Midbrain (tissue), 1 donor: Measurements from ENCODE around the gene JPT1.
"Not testable (repeated sequence)": the region's sequence is repeated elsewhere in the genome, so short reads cannot be mapped to it uniquely, and the experiment has no call there.

Experiments used
- DNase-seq: peaks from one replicate; lab custom pipeline; 2025; lab: John Stamatoyannopoulos, UW

The JPT1 gene

GRCh38 chr17:75154195-75155106, at the start of gene JPT1:
JPT1 (minus strand) TSS chr17:75154512; CDS start chr17:75154397, 115 bp downstream.
- peak; percentile 99 for DNase-seq

- no peak for DNase-seq
Observed at GRCh38 chr17:75199886-75200618, 45.7 kb upstream of the JPT1 start.

GRCh38 chr17:75194879-75195278, 40.6 kb upstream of the JPT1 start:
- no peak for DNase-seq

- DNase-seq: no peak
Observed at GRCh38 chr17:75191584-75191983, 37.3 kb upstream of the JPT1 start.

GRCh38 chr17:75188614-75189013, 34.3 kb upstream of the JPT1 start:
- no peak for DNase-seq

- no peak for DNase-seq
Observed at GRCh38 chr17:75183999-75184884, 29.9 kb upstream of the JPT1 start.

GRCh38 chr17:75182569-75183436, 28.5 kb upstream of the JPT1 start, which contains the start of gene SUMO2:
SUMO2 (minus strand) TSS chr17:75182959; CDS start chr17:75182834, 125 bp downstream.
- peak; percentile 92 for DNase-seq

- DNase-seq: no peak
Observed at GRCh38 chr17:75182319-75182568, 27.9 kb upstream of the JPT1 start.

- DNase-seq: peak; percentile 22
Observed at GRCh38 chr17:75181608-75182318, 27.5 kb upstream of the JPT1 start.

GRCh38 chr17:75181110-75181509, 26.8 kb upstream of the JPT1 start:
- DNase-seq: no peak

GRCh38 chr17:75178453-75178852, 24.1 kb upstream of the JPT1 start:
- no peak for DNase-seq

- no peak for DNase-seq
Observed at GRCh38 chr17:75176625-75177024, 22.3 kb upstream of the JPT1 start.

- DNase-seq: no peak
Observed at GRCh38 chr17:75174996-75175395, 20.7 kb upstream of the JPT1 start.

- no peak for DNase-seq
Observed at GRCh38 chr17:75173526-75173925, 19.2 kb upstream of the JPT1 start.

- DNase-seq: no peak
Observed at GRCh38 chr17:75168998-75169397, 14.7 kb upstream of the JPT1 start.

- not testable (repeated sequence) for DNase-seq
Observed at GRCh38 chr17:75164606-75165005, 10.3 kb upstream of the JPT1 start.

- no peak for DNase-seq
Observed at GRCh38 chr17:75163074-75163473, 8.8 kb upstream of the JPT1 start.

- DNase-seq: no peak
Observed at GRCh38 chr17:75160211-75160610, 5.9 kb upstream of the JPT1 start.

GRCh38 chr17:75159196-75160031, 5.1 kb upstream of the JPT1 start:
- DNase-seq: no peak

- DNase-seq: not testable (repeated sequence)
Observed at GRCh38 chr17:75158480-75158879, 4.2 kb upstream of the JPT1 start.
